ENCODE data around the gene PPARA. TPM values are rescaled to one million over a fixed set of nuclear protein-coding genes. Genes with fewer than 3 reads are reported as not detected.

PPARA gene
- total and polyA plus RNA-seq, 12 donors: 15.5 to 89.5 (median 79.9) TPM

DNA sequence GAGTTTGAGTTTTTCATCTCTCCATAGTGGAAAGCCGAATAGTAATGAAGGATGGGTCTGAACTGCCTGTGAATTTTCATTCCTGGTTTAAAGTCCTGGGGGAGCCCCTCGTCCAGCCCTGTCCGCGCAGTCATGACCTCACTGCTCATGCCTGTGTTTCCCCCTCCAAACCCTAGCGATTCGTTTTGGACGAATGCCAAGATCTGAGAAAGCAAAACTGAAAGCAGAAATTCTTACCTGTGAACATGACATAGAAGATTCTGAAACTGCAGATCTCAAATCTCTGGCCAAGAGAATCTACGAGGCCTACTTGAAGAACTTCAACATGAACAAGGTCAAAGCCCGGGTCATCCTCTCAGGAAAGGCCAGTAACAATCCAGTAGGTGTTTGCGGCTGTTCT is 69.3 kb downstream of the PPARA start:
- TF ChIP-seq, protein P1, sequence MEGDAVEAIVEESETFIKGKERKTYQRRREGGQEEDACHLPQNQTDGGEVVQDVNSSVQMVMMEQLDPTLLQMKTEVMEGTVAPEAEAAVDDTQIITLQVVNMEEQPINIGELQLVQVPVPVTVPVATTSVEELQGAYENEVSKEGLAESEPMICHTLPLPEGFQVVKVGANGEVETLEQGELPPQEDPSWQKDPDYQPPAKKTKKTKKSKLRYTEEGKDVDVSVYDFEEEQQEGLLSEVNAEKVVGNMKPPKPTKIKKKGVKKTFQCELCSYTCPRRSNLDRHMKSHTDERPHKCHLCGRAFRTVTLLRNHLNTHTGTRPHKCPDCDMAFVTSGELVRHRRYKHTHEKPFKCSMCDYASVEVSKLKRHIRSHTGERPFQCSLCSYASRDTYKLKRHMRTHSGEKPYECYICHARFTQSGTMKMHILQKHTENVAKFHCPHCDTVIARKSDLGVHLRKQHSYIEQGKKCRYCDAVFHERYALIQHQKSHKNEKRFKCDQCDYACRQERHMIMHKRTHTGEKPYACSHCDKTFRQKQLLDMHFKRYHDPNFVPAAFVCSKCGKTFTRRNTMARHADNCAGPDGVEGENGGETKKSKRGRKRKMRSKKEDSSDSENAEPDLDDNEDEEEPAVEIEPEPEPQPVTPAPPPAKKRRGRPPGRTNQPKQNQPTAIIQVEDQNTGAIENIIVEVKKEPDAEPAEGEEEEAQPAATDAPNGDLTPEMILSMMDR (IDR thresholded peaks at IDR 0.05): no peak

DNA sequence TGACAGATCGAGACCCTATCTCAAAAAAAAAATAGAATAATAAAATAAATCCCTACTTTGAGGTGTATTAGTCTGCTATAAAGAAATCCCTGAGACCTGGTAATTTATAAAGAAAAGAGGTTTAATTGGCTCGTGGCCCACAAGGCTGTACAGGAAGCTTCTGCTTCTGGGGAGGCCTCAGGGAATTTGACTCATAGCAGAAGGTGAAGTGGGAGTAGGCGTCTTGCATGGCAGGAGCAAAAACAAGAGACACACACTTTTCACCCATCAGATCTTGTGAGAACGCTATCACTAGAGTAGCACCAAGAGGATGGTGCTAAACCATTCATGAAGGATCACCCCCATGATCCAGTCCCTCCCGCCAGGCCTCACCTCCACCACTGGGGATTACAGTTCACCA is 70.6 kb downstream of the PPARA start:
- WGBS, 2 donors: 81 to 84% methylated on average over 5 of the region's 5 CpGs
- ATAC-seq: no peak
- H3K36me3 ChIP-seq: peaks cover 0 to 94% (median 55%) of the 10 kb centered on the region in 9 donors

More for the DNA sequence above, 69.3 kb downstream of the PPARA start:
- Histone ChIP-seq H3K9me3 (no peaks in the 10 kb centered on the region), H3K4me1 (peaks cover 0 to 3% (median 0%) of the 10 kb centered on the region in 9 donors), H3K4me3 (no peak overlapping the region), H3K27ac (no peak overlapping the region), H3K36me3 (peaks cover 0 to 95% (median 63%) of the 10 kb centered on the region in 9 donors), H3K27me3 (no peaks in the 10 kb centered on the region)
- ATAC-seq (no peak), DNase-seq (no peak)
- 72 to 78% methylated on average over 10 of the region's 10 CpGs for WGBS, 2 donors
- intact Hi-C loops (cut with DNase I): no loop called here

DNA sequence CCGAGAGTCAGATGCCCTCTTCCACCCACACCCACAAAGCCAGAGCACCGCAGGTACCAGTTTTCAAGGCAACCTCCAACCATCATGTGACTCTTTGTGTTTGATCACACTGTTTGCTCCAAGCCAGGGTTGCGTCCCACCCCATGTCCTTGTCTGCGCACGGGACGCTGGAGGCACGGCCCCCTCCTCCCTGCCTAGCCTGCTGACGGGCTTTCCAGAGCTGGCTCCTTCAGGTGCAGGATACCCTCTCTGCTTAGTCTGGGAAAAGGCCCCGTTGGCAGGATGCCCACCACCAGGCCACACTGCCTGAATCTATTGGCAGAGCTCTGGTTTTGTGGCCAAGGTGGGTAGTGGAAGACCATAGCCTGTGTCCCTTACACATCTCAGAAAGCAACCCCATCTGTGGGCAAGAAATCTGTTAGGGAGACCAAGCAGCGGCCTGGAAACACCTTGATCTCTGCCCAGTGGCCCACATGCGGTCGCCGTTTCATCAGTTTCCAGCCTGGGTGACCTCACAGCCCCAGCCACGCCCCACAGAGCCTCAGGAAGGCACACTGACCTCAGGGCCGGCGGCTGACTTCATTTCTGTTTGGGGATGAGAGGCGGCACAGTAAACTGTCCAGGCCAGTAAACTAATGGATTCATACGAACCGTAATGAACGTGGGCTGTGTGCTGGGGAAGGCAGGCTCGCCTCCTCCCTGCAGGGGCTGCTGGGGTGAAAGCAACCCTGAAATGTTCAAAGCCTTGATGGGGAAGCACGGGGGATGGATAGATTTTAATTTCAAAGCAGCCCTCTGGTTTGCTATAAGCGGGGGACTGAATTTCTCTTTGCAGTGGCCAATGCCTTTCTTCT is 73.9 kb downstream of the PPARA start:
- peaks cover 0 to 90% (median 39%) of the 10 kb centered on the region in 9 donors for H3K36me3 ChIP-seq
- H3K27ac ChIP-seq: no peak overlapping the region
- no peak for DNase-seq
- TF ChIP-seq, protein P1 (IDR thresholded peaks at IDR 0.05): no peak
- 84 to 88% methylated on average over 23 of the region's 23 CpGs for WGBS, 2 donors
- ATAC-seq: peak in 3 of 8 donors; percentile 23 to 32 (median 29)
- peaks cover 0 to 3% (median 0%) of the 10 kb centered on the region in 9 donors for H3K4me1 ChIP-seq
- no peaks in the 10 kb centered on the region for H3K9me3 ChIP-seq
- no peak overlapping the region for H3K4me3 ChIP-seq
- H3K27me3 ChIP-seq: no peaks in the 10 kb centered on the region
- intact Hi-C loops (cut with DNase I): no loop called here

More for the DNA sequence above, 70.6 kb downstream of the PPARA start:
- Histone ChIP-seq H3K27ac (no peak overlapping the region), H3K4me3 (no peak overlapping the region), H3K9me3 (no peaks in the 10 kb centered on the region), H3K27me3 (no peaks in the 10 kb centered on the region), H3K4me1 (peaks cover 0 to 3% (median 0%) of the 10 kb centered on the region in 9 donors)
- intact Hi-C loops (cut with DNase I): no loop called here
- DNase-seq: no peak
- TF ChIP-seq, protein P1 (IDR thresholded peaks at IDR 0.05): no peak

DNA sequence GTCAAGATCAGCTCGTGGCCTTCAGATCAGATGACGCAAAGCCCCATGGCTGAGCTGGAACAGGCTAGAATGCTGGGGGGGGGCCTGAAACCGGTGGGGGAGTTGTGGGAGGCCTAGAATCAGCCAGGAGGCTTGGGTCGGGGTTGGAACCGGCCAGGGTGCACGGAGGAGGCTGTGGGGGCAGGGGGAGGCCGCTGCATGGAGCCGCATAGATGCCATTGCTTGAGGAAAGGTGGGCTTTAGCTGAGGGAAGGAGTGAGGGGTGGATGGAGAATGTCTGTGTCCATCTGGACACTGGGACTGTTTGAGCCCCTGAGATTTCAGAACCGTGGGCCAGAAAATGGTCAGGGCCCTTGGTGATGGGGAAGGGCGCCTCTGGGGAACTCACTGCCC is 74.6 kb downstream of the PPARA start:
- DNase-seq: no peak
- WGBS, 2 donors: 67 to 76% methylated on average over 10 of the region's 10 CpGs
- intact Hi-C loops (cut with DNase I): no loop called here

More for the DNA sequence above, 74.6 kb downstream of the PPARA start:
- Histone ChIP-seq H3K4me1 (no peaks in the 10 kb centered on the region), H3K27ac (no peak overlapping the region), H3K9me3 (no peaks in the 10 kb centered on the region), H3K4me3 (no peak overlapping the region), H3K27me3 (no peaks in the 10 kb centered on the region), H3K36me3 (peaks cover 0 to 86% (median 33%) of the 10 kb centered on the region in 9 donors)
- TF ChIP-seq, protein P1 (IDR thresholded peaks at IDR 0.05): no peak
- peak in 1 of 8 donors; percentile 31 for ATAC-seq

Measured in heart right ventricle (tissue), 16 donors.